Ectodermal cell (in vitro differentiated cells): ENCODE measurements around the gene CDX1.

Source experiments
- H3K27ac ChIP-seq: 2 replicates; pipeline ENCODE4 v1.7.0; 2013; ENCODE audit warnings: mild to moderate bottlenecking, low read depth, low read length; ENCODE audit not compliant: insufficient read depth, poor library complexity, severe bottlenecking
- H3K27me3 ChIP-seq: 2 replicates; pipeline ENCODE4 v1.7.0; 2013; ENCODE audit warnings: mild to moderate bottlenecking, low read length; ENCODE audit not compliant: insufficient read depth, control insufficient read depth, poor library complexity, severe bottlenecking
- H3K36me3 ChIP-seq: one replicate; pipeline ENCODE4 v1.7.0; 2013; ENCODE audit warnings: low read length; ENCODE audit not compliant: control insufficient read depth, insufficient read depth
- H3K4me1 ChIP-seq: one replicate; pipeline ENCODE4 v1.7.0; 2013; ENCODE audit warnings: low read length; ENCODE audit not compliant: control insufficient read depth, insufficient read depth
- H3K4me3 ChIP-seq: 2 replicates; pipeline ENCODE4 v1.7.0; 2013; ENCODE audit warnings: low read depth, low read length, control low read depth; ENCODE audit not compliant: insufficient read depth
- H3K9me3 ChIP-seq: 2 replicates; pipeline ENCODE4 v1.7.0; 2013; ENCODE audit warnings: mild to moderate bottlenecking, low read length, moderate library complexity; ENCODE audit not compliant: control insufficient read depth
- WGBS, 2 experiments: methylation state at CpG; one replicate each; pipeline ENCODE4 v1.1.7; 2013; ENCODE audit warnings: missing lambda C conversion rate in 2 of 2; 5-methylcytosine and 5-hydroxymethylcytosine counted together

CDX1 gene

GRCh38 chr5:150155258-150156026 is 11.1 kb upstream of the CDX1 start, which contains the start of gene PDGFRB:
PDGFRB (minus strand) TSS chr5:150155845; CDS start chr5:150137047, 18,798 bp downstream.
- H3K4me3 ChIP-seq = peak within 1 kb of the TSS; percentile 0

GRCh38 chr5:150156027-150156368 is 10.6 kb upstream of the CDX1 start:
- no peak overlapping the region for H3K27ac ChIP-seq
- no peaks in the 10 kb centered on the region for H3K36me3 ChIP-seq
- WGBS, 2 experiments = 46 to 49% methylated on average over 9 of the region's 9 CpGs
- no peaks in the 10 kb centered on the region for H3K27me3 ChIP-seq
- H3K9me3 ChIP-seq = no peaks in the 10 kb centered on the region
- H3K4me3 ChIP-seq = peak overlapping the region; percentile 0
- H3K4me1 ChIP-seq = peaks cover 20% of the 10 kb centered on the region

More at GRCh38 chr5:150155258-150156026, 11.1 kb upstream of the CDX1 start, which contains the start of gene PDGFRB:
- no peaks in the 10 kb centered on the region for H3K9me3 ChIP-seq
- H3K27ac ChIP-seq = no peak within 1 kb of the TSS
- H3K36me3 ChIP-seq = no peaks in the 10 kb centered on the region
- peaks cover 20% of the 10 kb centered on the region for H3K4me1 ChIP-seq
- H3K27me3 ChIP-seq = no peaks in the 10 kb centered on the region
- 11 to 12% methylated on average over 16 to 17 of the region's 17 CpGs for WGBS, 2 experiments

GRCh38 chr5:150156540-150156939 is 10.0 kb upstream of the CDX1 start:
- Histone ChIP-seq H3K27me3 (no peaks in the 10 kb centered on the region), H3K9me3 (no peaks in the 10 kb centered on the region), H3K4me3 (no peak overlapping the region), H3K36me3 (no peaks in the 10 kb centered on the region), H3K4me1 (peaks cover 22% of the 10 kb centered on the region), H3K27ac (no peak overlapping the region)
- 90 to 94% methylated on average over 4 of the region's 4 CpGs for WGBS, 2 experiments

GRCh38 chr5:150157168-150157567 is 9.4 kb upstream of the CDX1 start:
- no peak overlapping the region for H3K4me3 ChIP-seq
- no peaks in the 10 kb centered on the region for H3K27me3 ChIP-seq
- 92 to 93% methylated on average over 3 of the region's 3 CpGs for WGBS, 2 experiments
- peaks cover 22% of the 10 kb centered on the region for H3K4me1 ChIP-seq
- H3K36me3 ChIP-seq = no peaks in the 10 kb centered on the region
- no peak overlapping the region for H3K27ac ChIP-seq
- no peaks in the 10 kb centered on the region for H3K9me3 ChIP-seq

- Histone ChIP-seq H3K27ac (no peak overlapping the region), H3K4me1 (peaks cover 22% of the 10 kb centered on the region), H3K9me3 (no peaks in the 10 kb centered on the region), H3K36me3 (no peaks in the 10 kb centered on the region), H3K27me3 (peaks cover 3% of the 10 kb centered on the region), H3K4me3 (no peak overlapping the region)
- WGBS, 2 experiments = 72 to 78% methylated on average over 12 of the region's 12 CpGs
Observed at GRCh38 chr5:150158170-150158949, 8.2 kb upstream of the CDX1 start.

GRCh38 chr5:150159031-150159430 is 7.5 kb upstream of the CDX1 start:
- H3K36me3 ChIP-seq = no peaks in the 10 kb centered on the region
- no peak overlapping the region for H3K4me3 ChIP-seq
- WGBS, 2 experiments = 88 to 95% methylated on average over 6 of the region's 6 CpGs
- peaks cover 6% of the 10 kb centered on the region for H3K27me3 ChIP-seq
- H3K9me3 ChIP-seq = no peaks in the 10 kb centered on the region
- peaks cover 26% of the 10 kb centered on the region for H3K4me1 ChIP-seq
- no peak overlapping the region for H3K27ac ChIP-seq

GRCh38 chr5:150159741-150160179 is 6.8 kb upstream of the CDX1 start:
- H3K27ac ChIP-seq = no peak overlapping the region
- no peak overlapping the region for H3K4me3 ChIP-seq
- no peaks in the 10 kb centered on the region for H3K36me3 ChIP-seq
- peaks cover 13% of the 10 kb centered on the region for H3K27me3 ChIP-seq
- 63 to 66% methylated on average over 9 of the region's 9 CpGs for WGBS, 2 experiments
- no peaks in the 10 kb centered on the region for H3K9me3 ChIP-seq
- H3K4me1 ChIP-seq = peaks cover 21% of the 10 kb centered on the region

- Histone ChIP-seq H3K27ac (no peak overlapping the region), H3K4me1 (peaks cover 18% of the 10 kb centered on the region), H3K9me3 (no peaks in the 10 kb centered on the region), H3K36me3 (no peaks in the 10 kb centered on the region), H3K27me3 (peaks cover 21% of the 10 kb centered on the region), H3K4me3 (no peak overlapping the region)
- WGBS, 2 experiments = 82 to 91% methylated on average over 4 to 5 of the region's 5 CpGs
Observed at GRCh38 chr5:150160448-150161081, 6.0 kb upstream of the CDX1 start.

GRCh38 chr5:150161242-150162141 is 5.1 kb upstream of the CDX1 start:
- no peak overlapping the region for H3K4me3 ChIP-seq
- no peaks in the 10 kb centered on the region for H3K9me3 ChIP-seq
- 21% methylated on average over 14 of the region's 14 CpGs for WGBS, 2 experiments
- no peak overlapping the region for H3K27ac ChIP-seq
- peaks cover 30% of the 10 kb centered on the region for H3K27me3 ChIP-seq
- no peaks in the 10 kb centered on the region for H3K36me3 ChIP-seq
- peaks cover 18% of the 10 kb centered on the region for H3K4me1 ChIP-seq
